AG04449 (cell line): Measurements from ENCODE around the gene NIPA2.

ENCODE experiments used
- CTCF ChIA-PET: fragments of 350-600 bp; formaldehyde crosslinking; extraction: SDS; loops from one replicate; lab custom pipeline; 2021; ENCODE audit warnings: antibody characterized with exemption; lab: Yijun Ruan, JAX
- POLR2A ChIA-PET: fragments of 400-600, 350-600 bp; formaldehyde crosslinking; extraction: SDS; loops from one replicate; lab custom pipeline; 2020; ENCODE audit warnings: antibody characterized with exemption, inconsistent platforms; lab: Yijun Ruan, JAX
- DNase-seq: peaks from one replicate; pipeline ENCODE4 v3.0.0-alpha.2; 2010; ENCODE audit warnings: low read depth, low spot score
- H3K4me3 ChIP-seq: 2 replicates; pipeline ENCODE4 v1.5.1; 2011; ENCODE audit warnings: low read depth, mild to moderate bottlenecking, control low read depth, low read length
- TF ChIP-seq, protein P1 (sequence below): IDR thresholded peaks from one replicate; pipeline ENCODE4 v1.5.1; 2011; ENCODE audit warnings: mild to moderate bottlenecking, moderate library complexity, low read length, control low read depth, inconsistent platforms; ENCODE audit not compliant: insufficient read depth; ENCODE audit errors: missing control alignments

Gene NIPA2

DNA sequence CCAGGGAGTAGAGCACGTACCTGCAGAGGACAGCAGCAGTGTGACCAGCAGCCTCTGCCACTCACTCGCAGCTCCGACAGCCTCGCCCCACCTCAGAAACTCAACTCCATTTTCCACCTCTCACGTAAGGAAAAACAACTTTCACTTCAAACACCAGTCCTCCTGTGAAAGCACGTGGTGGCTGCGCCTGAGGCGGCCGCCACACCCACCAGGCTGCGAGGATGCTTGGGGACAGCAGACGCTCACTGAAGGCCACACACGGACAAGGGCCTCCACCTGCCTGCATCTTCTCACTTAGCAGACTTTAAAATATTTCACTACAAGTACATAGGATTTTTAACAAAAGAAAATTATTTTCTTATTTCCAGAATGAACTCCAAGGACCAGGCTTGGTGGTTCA, 73.8 kb downstream of the NIPA2 start:
- ChIA-PET POLR2A (no interaction called here), CTCF (no interaction called here)
- TF ChIP-seq, protein P1, sequence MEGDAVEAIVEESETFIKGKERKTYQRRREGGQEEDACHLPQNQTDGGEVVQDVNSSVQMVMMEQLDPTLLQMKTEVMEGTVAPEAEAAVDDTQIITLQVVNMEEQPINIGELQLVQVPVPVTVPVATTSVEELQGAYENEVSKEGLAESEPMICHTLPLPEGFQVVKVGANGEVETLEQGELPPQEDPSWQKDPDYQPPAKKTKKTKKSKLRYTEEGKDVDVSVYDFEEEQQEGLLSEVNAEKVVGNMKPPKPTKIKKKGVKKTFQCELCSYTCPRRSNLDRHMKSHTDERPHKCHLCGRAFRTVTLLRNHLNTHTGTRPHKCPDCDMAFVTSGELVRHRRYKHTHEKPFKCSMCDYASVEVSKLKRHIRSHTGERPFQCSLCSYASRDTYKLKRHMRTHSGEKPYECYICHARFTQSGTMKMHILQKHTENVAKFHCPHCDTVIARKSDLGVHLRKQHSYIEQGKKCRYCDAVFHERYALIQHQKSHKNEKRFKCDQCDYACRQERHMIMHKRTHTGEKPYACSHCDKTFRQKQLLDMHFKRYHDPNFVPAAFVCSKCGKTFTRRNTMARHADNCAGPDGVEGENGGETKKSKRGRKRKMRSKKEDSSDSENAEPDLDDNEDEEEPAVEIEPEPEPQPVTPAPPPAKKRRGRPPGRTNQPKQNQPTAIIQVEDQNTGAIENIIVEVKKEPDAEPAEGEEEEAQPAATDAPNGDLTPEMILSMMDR = no peak

DNA sequence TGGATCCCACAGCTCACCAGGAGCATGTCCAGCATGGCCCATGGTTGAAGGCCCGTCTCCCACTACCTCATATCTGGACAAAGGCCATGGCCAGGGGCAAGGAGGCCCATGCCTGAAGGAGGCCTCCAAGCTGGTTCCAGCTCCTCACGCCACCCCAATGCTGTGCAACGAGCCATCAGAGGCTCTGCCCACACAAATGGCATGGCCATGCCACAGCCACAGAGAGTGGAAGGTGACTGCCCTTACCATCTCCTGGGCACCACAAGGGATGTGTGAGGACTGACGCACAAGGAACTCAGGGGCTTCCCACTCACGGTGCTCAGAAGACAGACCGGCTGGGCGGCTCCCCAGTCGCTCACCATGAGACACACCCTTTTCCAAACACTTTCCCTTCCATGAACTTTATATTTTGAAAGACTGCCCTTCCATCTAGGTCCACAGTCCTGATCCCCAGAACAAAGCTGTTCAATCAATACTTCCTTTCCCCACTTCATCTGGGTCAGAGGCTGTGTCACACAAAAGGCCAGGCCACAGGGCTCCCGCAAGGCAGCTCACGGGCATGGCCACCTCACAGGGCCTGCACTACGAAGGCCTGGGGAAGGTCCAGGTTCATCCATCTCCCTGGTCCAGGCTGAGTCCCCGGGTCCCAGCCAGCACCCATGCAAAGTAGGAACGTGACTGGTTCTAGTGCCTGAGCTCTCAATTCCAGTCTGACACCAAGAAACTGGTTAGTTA, 75.3 kb downstream of the NIPA2 start:
- ChIA-PET CTCF (interaction anchor here (0.6 kb wide), 1 partner anchor 70 kb away, joined by 3 read pairs; no protein-coding TSS in a partner anchor), POLR2A (no interaction called here)

More for the DNA sequence above, 73.8 kb downstream of the NIPA2 start:
- no peak for DNase-seq
- no peak overlapping the region for H3K4me3 ChIP-seq

DNA sequence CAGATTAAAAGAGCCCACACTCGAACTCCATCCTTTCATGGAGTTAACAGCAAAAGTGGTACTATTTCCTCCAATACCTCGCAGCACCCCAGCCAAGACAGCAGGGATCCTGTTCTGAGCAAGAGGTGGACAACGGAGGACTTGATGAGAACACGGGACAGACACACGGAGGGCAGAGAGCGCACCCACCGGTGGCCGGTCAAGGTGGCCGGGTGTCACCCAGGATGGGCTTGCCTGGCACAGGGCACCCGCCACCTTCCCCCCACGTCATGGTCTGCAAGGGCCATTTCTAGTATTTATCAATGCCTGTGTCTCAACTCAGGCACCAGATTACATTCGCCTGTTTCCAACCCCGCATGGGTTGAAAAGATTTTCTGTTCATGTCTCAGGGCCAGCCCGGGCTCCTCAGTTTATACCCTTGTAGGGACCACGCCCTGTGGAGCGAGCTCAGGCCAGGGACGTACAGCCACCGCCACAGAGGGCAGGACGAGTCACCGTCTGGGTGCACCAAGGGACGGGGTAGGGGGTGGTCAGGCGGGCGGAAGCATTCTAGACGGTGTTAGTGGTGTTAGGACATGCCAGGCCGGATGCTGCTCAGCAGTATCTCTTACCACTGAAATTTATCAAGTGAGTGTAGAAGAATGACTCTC, 77.5 kb downstream of the NIPA2 start:
- POLR2A ChIA-PET = no interaction called here
- H3K4me3 ChIP-seq = no peak overlapping the region
- TF ChIP-seq, protein P1 = no peak
- CTCF ChIA-PET = no interaction called here
- DNase-seq = no peak

More for the DNA sequence above, 75.3 kb downstream of the NIPA2 start:
- no peak overlapping the region for H3K4me3 ChIP-seq
- TF ChIP-seq, protein P1 = no peak
- DNase-seq = no peak

DNA sequence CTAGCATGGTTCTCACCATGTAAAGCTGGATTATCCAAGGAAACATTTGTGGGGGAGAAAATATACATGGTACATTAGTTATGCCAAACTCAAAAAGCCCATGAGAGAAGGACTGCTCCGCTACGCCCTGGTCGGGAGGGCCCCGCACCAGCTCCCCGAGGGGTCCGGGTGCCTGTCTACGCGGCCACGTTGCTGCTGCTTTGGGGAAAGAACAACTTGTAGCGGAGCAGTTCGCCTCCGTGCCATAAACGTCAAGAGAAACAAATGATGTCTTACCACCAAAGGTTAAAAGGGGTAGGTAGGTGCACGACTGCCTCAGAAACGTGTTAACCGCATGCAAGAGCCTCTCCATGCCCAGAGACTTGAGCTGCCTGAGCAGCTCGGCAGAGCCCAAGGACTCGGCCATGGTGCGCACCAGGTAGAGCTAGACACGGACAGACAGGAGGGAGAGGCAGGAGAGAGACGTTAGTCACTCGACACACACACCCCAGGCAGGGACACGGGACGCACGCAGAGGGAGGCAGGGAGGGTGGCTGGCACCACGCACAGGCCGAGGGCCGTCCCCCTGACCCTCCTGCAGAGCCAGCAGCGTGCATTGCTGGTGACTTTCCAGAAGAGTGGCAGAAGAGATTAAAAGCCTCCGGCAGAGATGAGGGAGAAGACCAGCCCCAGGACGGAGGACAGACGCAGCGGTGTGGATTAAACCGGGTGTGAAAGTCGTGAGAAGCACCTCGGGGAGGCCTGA, 78.3 kb downstream of the NIPA2 start:
- TF ChIP-seq, protein P1 = no peak
- H3K4me3 ChIP-seq = no peak overlapping the region
- no peak for DNase-seq
- CTCF ChIA-PET = no interaction called here
- POLR2A ChIA-PET = no interaction called here

DNA sequence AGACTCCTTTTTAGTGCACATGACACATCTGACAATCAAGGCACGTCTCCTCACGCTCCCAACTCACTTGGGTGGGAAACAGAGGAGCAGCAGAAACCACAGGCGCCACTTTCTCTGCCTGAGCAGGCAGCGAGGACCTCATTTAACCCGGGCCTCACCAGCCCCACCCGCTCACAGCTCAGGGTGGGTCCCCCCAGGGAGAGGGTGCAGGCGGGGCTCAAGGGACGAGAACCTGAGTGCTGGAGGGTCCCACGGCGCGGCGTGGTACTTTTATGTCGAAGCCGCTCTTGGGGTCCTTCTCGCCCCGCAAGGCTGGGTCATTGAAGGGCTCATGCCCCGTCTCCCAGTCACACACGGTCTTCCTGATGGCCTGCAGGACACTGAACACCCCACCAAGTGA, 79.1 kb downstream of the NIPA2 start:
- POLR2A ChIA-PET = no interaction called here
- no peak for DNase-seq
- TF ChIP-seq, protein P1 = no peak
- CTCF ChIA-PET = no interaction called here
- H3K4me3 ChIP-seq = no peak overlapping the region
